Neural cell (in vitro differentiated cells): ENCODE data around the gene SLC22A3. TPM values are rescaled to one million over a fixed set of nuclear protein-coding genes. Genes with fewer than 3 reads are reported as not detected.

Experiments used
- H2AFZ ChIP-seq: fragments of 200-600, 300-800 bp; sonication (generic), shearing (Covaris generic); 2 replicates; pipeline ENCODE4 v1.6.0; 2014; ENCODE audit warnings: low read depth, mild to moderate bottlenecking, antibody characterized with exemption, low read length, moderate library complexity
- H3F3A ChIP-seq: fragments of 200-600 bp; shearing (Covaris generic); 2 replicates; pipeline ENCODE4 v1.6.1; 2016; ENCODE audit warnings: mild to moderate bottlenecking, moderate library complexity, mixed read lengths, antibody characterized with exemption, low read length; ENCODE audit not compliant: insufficient read depth, poor library complexity, severe bottlenecking
- H3K27ac ChIP-seq: fragments of 200-600, 300-800 bp; sonication (generic), shearing (Covaris generic); 2 replicates; pipeline ENCODE4 v1.5.1; 2014; ENCODE audit warnings: mild to moderate bottlenecking, low read length, moderate library complexity
- H3K27me3 ChIP-seq: fragments of 300-800, 200-600 bp; sonication (generic), shearing (Covaris generic); 2 replicates; pipeline ENCODE4 v1.6.0; 2014; ENCODE audit warnings: mild to moderate bottlenecking, low read depth, low read length, moderate library complexity; ENCODE audit not compliant: insufficient read depth
- H3K36me3 ChIP-seq: fragments of 300-800, 200-600 bp; sonication (generic), shearing (Covaris generic); 2 replicates; pipeline ENCODE4 v1.5.1; 2014; ENCODE audit warnings: mild to moderate bottlenecking, antibody characterized with exemption, low read length, moderate library complexity; ENCODE audit not compliant: insufficient read depth
- H3K4me2 ChIP-seq: fragments of 300-800, 200-600 bp; sonication (generic), shearing (Covaris generic); 2 replicates; pipeline ENCODE4 v1.6.0; 2014; ENCODE audit warnings: mild to moderate bottlenecking, low read length
- H3K4me3 ChIP-seq: fragments of 300-800, 200-600 bp; sonication (generic), shearing (Covaris generic); 2 replicates; pipeline ENCODE4 v1.5.1; 2014; ENCODE audit warnings: mild to moderate bottlenecking, low read length, moderate library complexity
- H3K79me2 ChIP-seq: fragments of 200-600 bp; shearing (Covaris generic); replicated peaks from 2 replicates; pipeline ENCODE4 v1.6.0; 2014; ENCODE audit warnings: mild to moderate bottlenecking, low read length, moderate library complexity; ENCODE audit not compliant: insufficient read depth
- H3K9ac ChIP-seq: fragments of 300-800, 200-600 bp; sonication (generic), shearing (Covaris generic); 2 replicates; pipeline ENCODE4 v1.6.1; 2016; ENCODE audit warnings: mild to moderate bottlenecking, low read length, mixed read lengths
- H3K9me2 ChIP-seq: fragments of 200-600 bp; shearing (Covaris generic); 2 replicates; pipeline ENCODE4 v1.6.1; 2016; ENCODE audit warnings: mild to moderate bottlenecking, low read length, mixed read lengths; ENCODE audit not compliant: insufficient read depth
- H3K9me3 ChIP-seq: fragments of 200-600, 300-800 bp; sonication (generic), shearing (Covaris generic); 2 replicates; pipeline ENCODE4 v1.6.1; 2016; ENCODE audit warnings: mild to moderate bottlenecking, mixed run types, low read length, moderate library complexity, mixed read lengths
- H4K20me1 ChIP-seq: fragments of 200-600 bp; shearing (Covaris generic); 2 replicates; pipeline ENCODE4 v1.6.1; 2016; ENCODE audit warnings: mild to moderate bottlenecking, mixed run types; ENCODE audit not compliant: insufficient read depth
- CTCF ChIP-seq: fragments of 450-650 bp; IDR thresholded peaks from 2 replicates; pipeline ENCODE4 v1.5.1; 2014; ENCODE audit warnings: antibody characterized with exemption, mild to moderate bottlenecking, moderate library complexity; ENCODE audit not compliant: poor library complexity, severe bottlenecking
- EP300 ChIP-seq: fragments of 450-650 bp; conservative IDR thresholded peaks from 2 replicates; pipeline ENCODE4 v1.6.1; 2014; ENCODE audit warnings: antibody characterized with exemption, mild to moderate bottlenecking, moderate library complexity; ENCODE audit not compliant: poor library complexity, severe bottlenecking
- EZH2 ChIP-seq: fragments of 200-600, 300-800 bp; shearing (Covaris generic), sonication (generic); IDR thresholded peaks from 2 replicates; pipeline ENCODE4 v1.6.1; 2014; ENCODE audit warnings: antibody characterized with exemption, low read length, borderline replicate concordance, mild to moderate bottlenecking; ENCODE audit not compliant: insufficient read depth, poor library complexity, severe bottlenecking
- POLR2AphosphoS5 ChIP-seq: IDR thresholded peaks from 2 replicates; pipeline ENCODE4 v1.6.1; 2012
- REST ChIP-seq: IDR thresholded peaks from 2 replicates; pipeline ENCODE4 v1.6.1; 2012; ENCODE audit warnings: borderline replicate concordance
- SMC3 ChIP-seq: fragments of 450-650 bp; conservative IDR thresholded peaks from 2 replicates; pipeline ENCODE4 v1.6.1; 2014; ENCODE audit warnings: antibody characterized with exemption, mild to moderate bottlenecking, moderate library complexity; ENCODE audit not compliant: poor library complexity
- polyA plus RNA-seq: library from polyadenylated mRNA; depleted of rRNA; stranded (reverse); fragments of >200 nt; gene quantifications from 2 replicates; pipeline ENCODE4 v1.2.3, GENCODE V29; 2014

The SLC22A3 gene
- polyA plus RNA-seq, 1 donor from 2014 or later = not detected

GRCh38 chr6:160327981-160328380, 20.2 kb upstream of the SLC22A3 start (continued):
- TF ChIP-seq REST = no peak
- no peak for TF ChIP-seq EP300

GRCh38 chr6:160328447-160328846, 19.7 kb upstream of the SLC22A3 start:
- Histone ChIP-seq H3K4me3 (no peak overlapping the region), H3K27ac (no peak overlapping the region)
- TF ChIP-seq POLR2AphosphoS5 = no peak

GRCh38 chr6:160329188-160329587, 19.0 kb upstream of the SLC22A3 start:
- no peaks in the 10 kb centered on the region for H3K36me3 ChIP-seq
- no peak for TF ChIP-seq EP300
- TF ChIP-seq SMC3 = no peak
- TF ChIP-seq EZH2 = no peak
- no peak for TF ChIP-seq REST
- no peak for TF ChIP-seq CTCF
- TF ChIP-seq POLR2AphosphoS5 = no peak
- no peak overlapping the region for H2AFZ ChIP-seq
- H3K9ac ChIP-seq = no peak overlapping the region
- H3K27ac ChIP-seq = no peak overlapping the region
- no peaks in the 10 kb centered on the region for H3K79me2 ChIP-seq
- no peaks in the 10 kb centered on the region for H3K27me3 ChIP-seq
- H3F3A ChIP-seq = no peaks in the 10 kb centered on the region
- H3K9me2 ChIP-seq = no peaks in the 10 kb centered on the region
- no peak overlapping the region for H3K4me3 ChIP-seq
- H3K4me2 ChIP-seq = no peak overlapping the region
- H3K9me3 ChIP-seq = no peaks in the 10 kb centered on the region
- no peaks in the 10 kb centered on the region for H4K20me1 ChIP-seq

More at GRCh38 chr6:160328447-160328846, 19.7 kb upstream of the SLC22A3 start:
- no peaks in the 10 kb centered on the region for H3F3A ChIP-seq
- no peak overlapping the region for H2AFZ ChIP-seq
- no peaks in the 10 kb centered on the region for H3K36me3 ChIP-seq
- no peak overlapping the region for H3K4me2 ChIP-seq
- H3K9ac ChIP-seq = no peak overlapping the region
- H3K27me3 ChIP-seq = no peaks in the 10 kb centered on the region
- H3K9me3 ChIP-seq = no peaks in the 10 kb centered on the region
- no peaks in the 10 kb centered on the region for H4K20me1 ChIP-seq
- no peaks in the 10 kb centered on the region for H3K9me2 ChIP-seq
- H3K79me2 ChIP-seq = no peaks in the 10 kb centered on the region
